Measurements from ENCODE around the gene CDRT15.

CDRT15 gene

GRCh38 chr17:14204084-14204483, 32.6 kb downstream of the CDRT15 start:
- CTCF ChIA-PET, result interaction anchor here (1.2 kb wide), 1 partner anchor 8 kb away, joined by 8 read pairs; no protein-coding TSS in a partner anchor
- POLR2A ChIA-PET, result no interaction called here
- TF ChIP-seq CTCF (IDR thresholded peaks at IDR 0.05; ENCODE audit: control extremely low read depth, extremely low read depth, low read depth, missing control alignments), result no peak
- no peak for DNase-seq (ENCODE audit: extremely low spot score)

GRCh38 chr17:14203388-14203787, 33.3 kb downstream of the CDRT15 start:
- ChIA-PET CTCF (interaction anchor here (1.2 kb wide), 1 partner anchor 8 kb away, joined by 8 read pairs; no protein-coding TSS in a partner anchor), POLR2A (no interaction called here)
- peak; percentile 10 for TF ChIP-seq CTCF (IDR thresholded peaks at IDR 0.05; ENCODE audit: control extremely low read depth, extremely low read depth, low read depth, missing control alignments)
- DNase-seq (ENCODE audit: extremely low spot score), result no peak

GRCh38 chr17:14202388-14203166, 34.1 kb downstream of the CDRT15 start:
- POLR2A ChIA-PET, result no interaction called here
- DNase-seq (ENCODE audit: extremely low spot score), result no peak

GRCh38 chr17:14201988-14202380, 34.7 kb downstream of the CDRT15 start:
- ChIA-PET CTCF (no interaction called here), POLR2A (no interaction called here)
- DNase-seq (ENCODE audit: extremely low spot score), result no peak
- TF ChIP-seq CTCF (IDR thresholded peaks at IDR 0.05; ENCODE audit: control extremely low read depth, extremely low read depth, low read depth, missing control alignments), result no peak

More at GRCh38 chr17:14202388-14203166, 34.1 kb downstream of the CDRT15 start:
- TF ChIP-seq CTCF (IDR thresholded peaks at IDR 0.05; ENCODE audit: control extremely low read depth, extremely low read depth, low read depth, missing control alignments), result no peak
- CTCF ChIA-PET, result interaction anchor here (1.2 kb wide), 1 partner anchor 9 kb away, joined by 8 read pairs; no protein-coding TSS in a partner anchor

GRCh38 chr17:14201021-14201987, 35.4 kb downstream of the CDRT15 start:
- TF ChIP-seq CTCF (IDR thresholded peaks at IDR 0.05; ENCODE audit: control extremely low read depth, extremely low read depth, low read depth, missing control alignments), result no peak
- ChIA-PET CTCF (no interaction called here), POLR2A (no interaction called here)
- no peak for DNase-seq (ENCODE audit: extremely low spot score)

- DNase-seq (ENCODE audit: extremely low spot score), result no peak
- TF ChIP-seq CTCF (IDR thresholded peaks at IDR 0.05; ENCODE audit: control extremely low read depth, extremely low read depth, low read depth, missing control alignments), result no peak
- CTCF ChIA-PET, result interaction anchor here (1.0 to 1.9 kb wide), 2 partner anchors 11 to 726 kb away, joined by 4 read pairs; no protein-coding TSS in a partner anchor
- POLR2A ChIA-PET, result no interaction called here
Measured at GRCh38 chr17:14200354-14200753, 36.3 kb downstream of the CDRT15 start.
